D721Med (cell line): Measurements from ENCODE around the gene ETS2.

Experiments used
- DNase-seq: peaks from one replicate; pipeline ENCODE4 v3.0.0; 2011; ENCODE audit warnings: low spot score; ENCODE audit not compliant: insufficient read length
- FAIRE-seq: peaks from 2 replicates; lab custom pipeline; 2011; peaks lifted over from hg19 to GRCh38; lab: Jason Lieb, UNC
- TF ChIP-seq, protein P1 (sequence below): IDR thresholded peaks from 2 replicates; pipeline ENCODE4 v1.5.1; 2012; ENCODE audit warnings: mild to moderate bottlenecking, control low read depth; ENCODE audit not compliant: insufficient read depth; ENCODE audit errors: missing control alignments

The ETS2 gene

GRCh38 chr21:38795475-38795874 is 10.3 kb upstream of the ETS2 start:
- TF ChIP-seq, protein P1, sequence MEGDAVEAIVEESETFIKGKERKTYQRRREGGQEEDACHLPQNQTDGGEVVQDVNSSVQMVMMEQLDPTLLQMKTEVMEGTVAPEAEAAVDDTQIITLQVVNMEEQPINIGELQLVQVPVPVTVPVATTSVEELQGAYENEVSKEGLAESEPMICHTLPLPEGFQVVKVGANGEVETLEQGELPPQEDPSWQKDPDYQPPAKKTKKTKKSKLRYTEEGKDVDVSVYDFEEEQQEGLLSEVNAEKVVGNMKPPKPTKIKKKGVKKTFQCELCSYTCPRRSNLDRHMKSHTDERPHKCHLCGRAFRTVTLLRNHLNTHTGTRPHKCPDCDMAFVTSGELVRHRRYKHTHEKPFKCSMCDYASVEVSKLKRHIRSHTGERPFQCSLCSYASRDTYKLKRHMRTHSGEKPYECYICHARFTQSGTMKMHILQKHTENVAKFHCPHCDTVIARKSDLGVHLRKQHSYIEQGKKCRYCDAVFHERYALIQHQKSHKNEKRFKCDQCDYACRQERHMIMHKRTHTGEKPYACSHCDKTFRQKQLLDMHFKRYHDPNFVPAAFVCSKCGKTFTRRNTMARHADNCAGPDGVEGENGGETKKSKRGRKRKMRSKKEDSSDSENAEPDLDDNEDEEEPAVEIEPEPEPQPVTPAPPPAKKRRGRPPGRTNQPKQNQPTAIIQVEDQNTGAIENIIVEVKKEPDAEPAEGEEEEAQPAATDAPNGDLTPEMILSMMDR = no peak
- DNase-seq (no peak), FAIRE-seq (no peak)

GRCh38 chr21:38796424-38796823 is 9.3 kb upstream of the ETS2 start:
- TF ChIP-seq, protein P1 = no peak
- FAIRE-seq = no peak
- DNase-seq = no peak

DNA sequence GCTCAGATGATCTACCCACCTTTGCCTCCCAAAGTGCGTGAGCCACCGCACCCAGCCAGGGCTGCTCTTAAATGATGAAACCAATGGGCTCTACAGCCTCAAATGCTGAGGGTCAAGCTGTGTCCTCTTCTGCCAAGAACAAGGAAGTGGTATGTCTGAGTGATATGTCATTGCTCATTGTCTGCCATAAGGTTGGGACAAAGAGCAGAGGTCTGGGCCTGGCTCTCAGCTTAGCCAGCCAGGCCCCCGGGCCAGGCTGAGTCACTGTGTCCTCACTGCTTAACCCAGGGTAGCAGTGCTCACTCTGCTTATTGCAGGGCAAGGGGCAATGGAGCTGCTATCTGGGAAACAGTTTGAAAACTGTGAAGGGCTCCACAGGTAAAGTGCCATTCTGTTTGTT is 8.3 kb upstream of the ETS2 start:
- TF ChIP-seq, protein P1 = no peak
- FAIRE-seq (no peak), DNase-seq (no peak)

GRCh38 chr21:38798081-38798480 is 7.6 kb upstream of the ETS2 start:
- DNase-seq = no peak
- no peak for FAIRE-seq
- TF ChIP-seq, protein P1 = no peak

GRCh38 chr21:38798481-38798882 is 7.2 kb upstream of the ETS2 start:
- TF ChIP-seq, protein P1 = no peak
- FAIRE-seq (no peak), DNase-seq (no peak)

DNA sequence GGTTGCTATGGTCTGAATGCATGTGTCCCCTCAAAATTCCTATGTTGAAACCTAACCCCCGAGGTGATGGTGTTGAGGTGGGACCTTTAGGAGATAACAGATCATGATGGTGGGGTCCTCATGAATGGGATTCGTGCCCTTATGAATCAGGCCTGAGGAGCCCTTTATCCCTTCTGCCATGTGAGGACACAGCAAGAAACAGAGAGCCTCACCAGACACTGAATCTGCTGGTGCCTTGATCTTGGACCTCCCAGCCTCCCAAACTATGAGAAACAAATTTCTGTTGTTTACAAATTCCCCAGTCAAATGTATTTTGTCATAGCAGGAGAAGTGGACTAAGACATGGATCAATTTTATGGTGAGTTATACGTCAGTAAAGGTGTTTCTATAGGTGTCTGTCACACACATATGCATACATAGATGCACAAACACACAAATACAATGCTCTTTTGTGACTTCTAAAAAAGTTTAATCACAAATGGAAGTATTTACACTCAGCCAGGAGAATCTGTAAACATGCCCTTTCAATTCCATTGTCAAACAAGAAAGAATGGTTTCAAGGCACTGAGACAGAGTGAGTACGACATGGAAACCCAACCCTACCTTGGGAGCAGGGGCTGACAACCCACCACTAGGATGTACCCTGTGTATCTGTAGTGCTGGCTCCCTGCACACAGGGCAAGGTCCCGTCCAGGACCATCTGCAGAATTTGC is 5.5 kb upstream of the ETS2 start:
- no peak for FAIRE-seq
- TF ChIP-seq, protein P1 = no peak
- no peak for DNase-seq
